Activated CD8-positive, alpha-beta memory T cell treated with anti-CD3 and anti-CD28 coated beads, Interleukin-2, amount 10 ng/mL, durations not matched to agents 7 days and 5 days (primary cell): ENCODE results near the gene RNPEPL1. TPM values are rescaled to one million over a fixed set of nuclear protein-coding genes. Genes with fewer than 3 reads are reported as not detected.
A peak's percentile ranks its signal among the peaks of the same experiment; 100 is the strongest.

Experiments
- ATAC-seq: fragments of 150-1000 bp; cut with Tn5 transposase; one replicate; pipeline ENCODE4 v1.10.0; 2021; ENCODE audit warnings: moderate library complexity
- CTCF ChIA-PET: fragments of 350-600 bp; sonication (Branson Sonifier 250); formaldehyde crosslinking; loops from one replicate; lab custom pipeline; 2021; ENCODE audit warnings: antibody characterized with exemption; lab: Charles Lee
- DNase-seq: peaks from one replicate; pipeline ENCODE4 v3.0.0-alpha.2; 2020
- H3K27ac Mint-ChIP-seq: one replicate; pipeline ENCODE4 v1.8.0; 2021; ENCODE audit warnings: mild to moderate bottlenecking, mixed read lengths
- H3K27me3 Mint-ChIP-seq: one replicate; pipeline ENCODE4 v1.8.0; 2021; ENCODE audit warnings: mixed read lengths
- H3K36me3 Mint-ChIP-seq: one replicate; pipeline ENCODE4 v1.8.0; 2021; ENCODE audit warnings: mild to moderate bottlenecking, mixed read lengths
- H3K4me1 Mint-ChIP-seq: one replicate; pipeline ENCODE4 v1.8.0; 2021; ENCODE audit warnings: mixed read lengths
- H3K4me3 Mint-ChIP-seq: one replicate; pipeline ENCODE4 v1.8.0; 2021; ENCODE audit warnings: mild to moderate bottlenecking, moderate library complexity, mixed read lengths
- H3K9me3 Mint-ChIP-seq: one replicate; pipeline ENCODE4 v1.8.0; 2022; ENCODE audit warnings: low read depth, mixed read lengths
- total RNA-seq, 2 experiments: library from RNA; stranded (reverse); gene quantifications; one replicate each; pipeline ENCODE4 v1.2.3, GENCODE V29; 2021

Gene RNPEPL1
- total RNA-seq, 2 experiments from 2014 or later = 101 to 152 TPM

DNA sequence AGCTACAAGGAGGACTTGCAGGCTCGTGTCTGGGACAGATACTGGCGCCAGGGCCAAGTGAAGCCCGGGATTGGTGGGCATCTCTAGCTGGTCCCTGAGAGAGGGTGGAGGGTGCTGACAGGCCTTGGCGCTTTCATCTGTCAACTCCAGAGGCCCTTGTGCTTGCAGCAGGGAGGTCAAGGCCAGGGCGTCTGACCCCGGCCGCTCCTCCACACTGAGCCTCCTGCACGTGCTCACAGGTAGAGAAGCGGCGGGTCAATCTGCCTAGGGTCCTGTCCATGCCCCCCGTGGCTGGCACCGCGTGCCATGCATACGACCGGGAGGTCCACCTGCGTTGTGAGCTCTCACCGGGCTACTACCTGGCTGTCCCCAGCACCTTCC, 27.8 kb downstream of the RNPEPL1 start:
- ATAC-seq = no peak
- CTCF ChIA-PET = interaction anchor here (0.9 to 1.4 kb wide), 5 partner anchors 10 to 108 kb away, joined by 3 to 4 read pairs (median 3); partner anchors contain the start of gene GPR35
- Mint-ChIP-seq H3K36me3 (peaks cover 2% of the 10 kb centered on the region), H3K9me3 (no peaks in the 10 kb centered on the region), H3K4me1 (peaks cover 5% of the 10 kb centered on the region), H3K27me3 (no peaks in the 10 kb centered on the region), H3K4me3 (no peak overlapping the region), H3K27ac (peak overlapping the region; percentile 60)
- no peak for DNase-seq

DNA sequence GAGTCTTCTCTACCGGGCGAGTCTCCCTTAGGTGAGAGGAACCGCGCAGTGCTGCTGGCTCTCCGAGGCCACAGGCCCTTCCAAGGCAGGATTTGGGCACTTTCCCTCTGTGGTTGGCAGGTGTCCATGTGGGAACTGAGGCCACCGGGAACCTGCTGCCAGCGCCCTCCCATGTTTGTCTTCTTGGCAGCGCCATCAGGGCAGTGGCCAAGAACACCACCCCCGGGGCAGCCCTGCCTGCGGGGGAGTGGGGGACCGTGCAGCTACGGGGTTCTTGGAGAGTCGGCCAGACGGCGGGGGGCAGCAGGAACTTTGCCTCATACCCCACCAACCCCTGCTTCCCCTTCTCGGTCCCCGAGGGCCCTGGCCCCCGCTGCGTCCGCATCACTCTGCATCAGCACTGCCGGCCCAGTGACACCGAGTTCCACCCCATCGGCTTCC, 28.2 kb downstream of the RNPEPL1 start:
- CTCF ChIA-PET = interaction anchor here (0.9 to 1.4 kb wide), 5 partner anchors 9 to 107 kb away, joined by 3 to 4 read pairs (median 3); partner anchors contain the start of gene GPR35
- no peaks in the 10 kb centered on the region for H3K27me3 Mint-ChIP-seq
- ATAC-seq = no peak

DNA sequence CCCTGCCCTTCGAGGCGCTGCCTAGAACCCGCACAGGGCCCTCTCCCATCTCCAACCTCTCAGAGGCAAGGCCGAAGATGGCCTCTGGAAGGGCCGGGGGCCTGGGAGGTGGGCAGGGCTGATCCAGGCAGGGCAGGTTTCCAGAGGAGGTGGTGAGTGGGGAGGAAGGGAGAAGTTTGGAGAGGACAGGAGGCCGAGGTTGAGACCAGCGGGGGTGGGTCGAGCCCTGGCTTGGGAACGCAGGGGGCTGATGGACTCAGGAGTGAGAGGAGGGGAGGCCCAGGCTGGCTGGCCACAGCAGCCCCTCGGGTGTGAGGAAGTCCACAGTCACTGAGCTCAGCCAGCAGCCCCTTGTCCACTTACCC, 28.8 kb downstream of the RNPEPL1 start:
- Mint-ChIP-seq H3K9me3 (no peaks in the 10 kb centered on the region), H3K4me1 (peaks cover 5% of the 10 kb centered on the region), H3K27ac (no peak overlapping the region), H3K27me3 (no peaks in the 10 kb centered on the region), H3K4me3 (no peak overlapping the region), H3K36me3 (peaks cover 2% of the 10 kb centered on the region)
- DNase-seq = no peak
- CTCF ChIA-PET = interaction anchor here (1.3 to 1.4 kb wide), 2 partner anchors 9 to 15 kb away, joined by 3 read pairs; no protein-coding TSS in a partner anchor
- ATAC-seq = no peak

More for the DNA sequence above, 28.2 kb downstream of the RNPEPL1 start:
- no peak for DNase-seq
- H3K9me3 Mint-ChIP-seq = no peaks in the 10 kb centered on the region
- no peak overlapping the region for H3K27ac Mint-ChIP-seq
- peaks cover 2% of the 10 kb centered on the region for H3K36me3 Mint-ChIP-seq
- H3K4me1 Mint-ChIP-seq = peaks cover 5% of the 10 kb centered on the region
- H3K4me3 Mint-ChIP-seq = no peak overlapping the region

DNA sequence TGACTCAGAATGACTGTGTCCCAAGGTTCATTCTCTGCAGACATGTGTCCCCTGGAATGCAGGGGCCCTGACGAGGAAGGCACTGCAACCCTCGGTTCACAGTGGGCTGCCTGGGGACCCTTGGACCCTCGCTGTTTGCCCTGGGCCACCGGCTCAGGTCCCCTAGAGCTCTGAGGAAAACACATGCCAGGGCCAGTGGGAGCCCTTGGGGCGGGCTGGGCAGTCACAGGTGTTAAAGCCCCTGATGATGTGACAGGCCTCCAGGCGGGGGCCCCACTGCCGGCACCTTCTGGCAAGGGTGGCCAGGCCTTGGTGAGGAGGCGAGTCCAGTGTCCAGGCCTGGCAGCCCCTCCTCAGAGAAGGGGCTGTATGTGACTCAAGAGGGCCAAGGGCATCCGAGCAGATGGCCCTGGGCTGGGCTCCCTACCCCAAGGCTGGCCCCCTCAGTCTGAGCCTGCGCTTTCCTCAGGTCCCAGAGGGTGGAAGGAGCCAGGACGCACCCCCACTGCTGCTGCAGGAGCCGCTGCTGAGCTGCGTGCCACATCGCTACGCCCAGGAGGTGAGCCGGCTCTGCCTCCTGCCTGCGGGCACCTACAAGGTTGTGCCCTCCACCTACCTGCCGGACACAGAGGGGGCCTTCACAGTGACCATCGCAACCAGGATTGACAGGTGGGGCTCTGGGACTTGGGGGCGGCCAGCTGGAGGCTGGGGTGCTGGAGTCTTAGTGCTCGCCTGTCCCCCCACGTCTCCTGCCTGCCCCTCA, 29.3 kb downstream of the RNPEPL1 start:
- Mint-ChIP-seq H3K27ac (no peak overlapping the region), H3K4me1 (peaks cover 5% of the 10 kb centered on the region)

DNA sequence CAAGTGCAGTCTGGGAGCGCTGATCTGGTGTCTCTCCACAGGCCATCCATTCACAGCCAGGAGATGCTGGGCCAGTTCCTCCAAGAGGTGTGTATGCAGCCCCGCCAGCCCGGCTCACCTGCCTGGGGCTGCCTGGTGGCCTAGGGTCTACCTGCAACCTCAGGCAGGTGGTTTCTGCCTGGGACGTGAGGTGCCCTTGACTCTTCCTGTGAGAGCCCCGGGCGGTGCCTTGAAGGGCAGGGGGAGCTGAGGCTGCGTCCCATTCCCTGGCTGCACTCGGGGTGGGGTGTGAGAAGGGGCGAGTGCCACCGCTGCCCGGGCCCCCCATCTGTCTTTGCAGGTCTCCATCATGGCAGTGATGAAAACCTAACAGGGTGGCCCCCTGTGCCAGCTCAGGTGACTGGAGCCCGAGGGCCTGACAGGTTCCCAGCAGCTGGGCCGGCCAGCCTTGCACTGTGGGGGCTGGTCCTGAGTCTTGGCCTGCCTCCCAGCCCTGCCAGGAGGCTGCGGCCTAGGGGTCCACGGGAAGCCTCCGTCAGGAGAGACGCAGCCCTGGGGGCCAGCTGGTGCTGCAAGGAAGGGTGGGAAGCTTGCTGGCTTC, 30.1 kb downstream of the RNPEPL1 start:
- H3K36me3 Mint-ChIP-seq = no peaks in the 10 kb centered on the region
- H3K4me3 Mint-ChIP-seq = no peak overlapping the region
- CTCF ChIA-PET = interaction anchor here (1.1 to 1.3 kb wide), 2 partner anchors 11 to 12 kb away, joined by 3 to 4 read pairs; partner anchors contain the start of gene CAPN10
- no peaks in the 10 kb centered on the region for H3K27me3 Mint-ChIP-seq
- no peak overlapping the region for H3K27ac Mint-ChIP-seq
- peaks cover 5% of the 10 kb centered on the region for H3K4me1 Mint-ChIP-seq
- no peak for ATAC-seq
- no peak for DNase-seq
- no peaks in the 10 kb centered on the region for H3K9me3 Mint-ChIP-seq

More for the DNA sequence above, 29.3 kb downstream of the RNPEPL1 start:
- no peaks in the 10 kb centered on the region for H3K27me3 Mint-ChIP-seq
- no peak for ATAC-seq
- no peak for DNase-seq
- peaks cover under 1% of the 10 kb centered on the region for H3K36me3 Mint-ChIP-seq
- H3K4me3 Mint-ChIP-seq = no peak overlapping the region
- CTCF ChIA-PET = interaction anchor here (1.3 to 1.4 kb wide), 2 partner anchors 8 to 14 kb away, joined by 3 read pairs; no protein-coding TSS in a partner anchor
- no peaks in the 10 kb centered on the region for H3K9me3 Mint-ChIP-seq

DNA sequence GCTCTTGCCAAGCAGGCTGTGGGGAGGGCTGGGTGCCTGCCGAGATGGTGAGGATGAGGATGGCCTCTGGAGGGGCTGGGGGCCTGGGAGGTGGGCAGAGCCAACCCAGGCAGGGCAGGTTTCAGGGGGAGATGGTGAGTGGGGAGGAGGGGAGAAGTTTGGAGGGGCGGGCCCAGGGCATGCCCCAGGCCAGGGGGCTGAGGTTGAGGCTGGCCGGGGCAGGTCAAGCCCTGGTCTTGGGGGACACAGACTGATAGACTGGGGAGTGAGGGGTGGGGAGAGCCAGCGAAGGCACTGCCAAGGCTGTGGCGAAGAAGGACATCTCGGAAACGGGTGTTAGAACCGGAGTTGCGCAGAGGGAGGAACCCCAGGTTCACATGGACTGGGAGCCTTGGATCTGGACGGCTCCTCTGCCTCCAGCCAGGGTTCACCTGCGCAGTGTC, 30.9 kb downstream of the RNPEPL1 start:
- no peaks in the 10 kb centered on the region for H3K27me3 Mint-ChIP-seq
- no peaks in the 10 kb centered on the region for H3K36me3 Mint-ChIP-seq
- ATAC-seq = no peak
- peaks cover 5% of the 10 kb centered on the region for H3K4me1 Mint-ChIP-seq
- CTCF ChIA-PET = interaction anchor here (1.1 to 1.3 kb wide), 2 partner anchors 10 to 13 kb away, joined by 3 to 4 read pairs; partner anchors contain the start of gene CAPN10
- H3K9me3 Mint-ChIP-seq = no peaks in the 10 kb centered on the region
- no peak overlapping the region for H3K4me3 Mint-ChIP-seq
- H3K27ac Mint-ChIP-seq = peak overlapping the region; percentile 43
- DNase-seq = no peak

DNA sequence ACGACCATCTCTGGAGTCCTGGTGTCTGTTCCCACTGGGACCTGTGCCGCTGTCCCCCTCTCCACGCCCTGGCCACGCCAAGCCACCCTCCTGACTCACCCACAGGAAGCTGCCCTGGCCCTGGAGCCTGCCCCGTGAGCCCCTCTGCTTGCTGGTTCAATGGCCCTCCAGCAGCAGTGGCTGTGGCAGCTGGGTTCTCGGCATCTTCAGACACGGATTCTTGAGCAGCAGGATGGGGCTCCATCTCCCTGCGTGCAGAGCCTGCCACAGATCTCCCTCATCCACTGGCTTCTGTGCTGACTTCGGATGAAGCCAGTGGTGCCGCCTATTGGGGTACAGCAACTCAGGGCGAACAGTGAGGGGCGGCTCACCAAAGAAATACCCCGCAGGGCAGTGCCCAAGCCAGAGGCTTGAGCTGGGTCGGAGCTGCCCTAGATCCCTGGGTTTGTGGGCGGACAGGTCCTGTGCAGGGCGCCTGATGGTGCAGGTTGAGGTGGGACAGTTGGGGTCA, 32.2 kb downstream of the RNPEPL1 start:
- DNase-seq = no peak
- CTCF ChIA-PET = interaction anchor here (1.0 kb wide), 1 partner anchor 13 kb away, joined by 3 read pairs; no protein-coding TSS in a partner anchor
- H3K27ac Mint-ChIP-seq = no peak overlapping the region
- H3K27me3 Mint-ChIP-seq = no peaks in the 10 kb centered on the region
- ATAC-seq = no peak
- peaks cover 7% of the 10 kb centered on the region for H3K4me1 Mint-ChIP-seq
- H3K36me3 Mint-ChIP-seq = no peaks in the 10 kb centered on the region
- H3K9me3 Mint-ChIP-seq = no peaks in the 10 kb centered on the region
- H3K4me3 Mint-ChIP-seq = no peak overlapping the region

DNA sequence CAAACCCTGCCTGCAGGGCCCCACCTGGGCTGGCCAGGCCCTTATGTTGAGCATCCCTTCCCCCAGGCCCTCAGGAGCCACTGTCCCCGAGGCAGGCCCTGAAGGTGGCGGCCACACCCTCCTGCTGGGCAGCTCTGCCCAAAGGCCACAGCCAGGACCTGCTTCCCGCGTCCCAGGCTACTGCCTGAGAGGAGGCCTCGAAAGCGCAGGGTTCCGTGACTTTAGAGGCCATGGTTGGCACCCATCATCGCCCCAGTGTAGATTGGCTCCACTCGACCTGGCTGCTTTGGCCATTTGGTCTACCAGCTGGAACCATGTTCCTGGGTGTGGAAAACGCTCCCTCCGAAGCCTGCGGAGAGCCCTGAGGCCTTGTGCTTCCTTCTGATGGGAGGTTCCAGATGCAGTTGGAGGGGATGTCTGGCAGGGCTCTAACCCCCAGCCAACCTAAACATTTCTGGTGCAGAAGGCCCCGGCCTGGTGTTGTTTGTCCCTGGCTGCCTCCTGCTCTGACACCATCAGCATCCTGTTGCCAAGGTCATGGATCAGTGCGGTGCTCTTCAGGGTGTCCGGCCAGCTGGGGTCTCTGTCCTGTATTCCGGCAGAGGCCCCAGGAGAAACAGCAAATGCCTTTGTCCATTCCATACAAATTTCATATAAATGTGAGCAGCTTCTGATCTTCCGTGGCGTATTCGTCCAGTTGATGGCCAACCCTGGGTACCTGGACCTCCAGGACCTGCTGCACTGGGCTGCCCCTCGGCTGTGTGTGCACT, 33.0 kb downstream of the RNPEPL1 start:
- Mint-ChIP-seq H3K9me3 (no peaks in the 10 kb centered on the region), H3K36me3 (no peaks in the 10 kb centered on the region), H3K4me1 (peaks cover 2% of the 10 kb centered on the region), H3K27ac (no peak overlapping the region), H3K27me3 (no peaks in the 10 kb centered on the region), H3K4me3 (no peak overlapping the region)
- DNase-seq (no peak), ATAC-seq (no peak)
- CTCF ChIA-PET = interaction anchor here (1.0 kb wide), 1 partner anchor 14 kb away, joined by 3 read pairs; no protein-coding TSS in a partner anchor

DNA sequence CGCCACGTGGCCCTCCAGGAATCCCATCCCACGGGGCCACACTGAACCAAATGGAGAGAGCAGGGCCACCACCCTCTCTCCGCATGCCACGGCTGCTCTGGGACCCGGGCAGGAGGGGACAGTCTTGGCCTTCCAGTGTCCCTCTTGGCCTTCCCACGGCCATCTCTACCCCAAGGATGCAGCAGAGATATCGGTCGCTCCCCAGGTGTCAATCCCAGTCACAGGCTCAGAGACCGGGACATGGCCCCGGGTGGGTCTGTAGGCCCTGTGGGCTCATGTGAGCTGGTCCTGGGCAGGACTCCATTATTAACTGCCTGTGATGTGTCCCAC, 33.5 kb downstream of the RNPEPL1 start:
- no peak overlapping the region for H3K27ac Mint-ChIP-seq
- CTCF ChIA-PET = interaction anchor here (1.0 kb wide), 1 partner anchor 14 kb away, joined by 3 read pairs; no protein-coding TSS in a partner anchor
- H3K27me3 Mint-ChIP-seq = no peaks in the 10 kb centered on the region
- no peaks in the 10 kb centered on the region for H3K36me3 Mint-ChIP-seq
- ATAC-seq = no peak
- peaks cover 2% of the 10 kb centered on the region for H3K4me1 Mint-ChIP-seq
- DNase-seq = no peak
- H3K4me3 Mint-ChIP-seq = no peak overlapping the region
- H3K9me3 Mint-ChIP-seq = no peaks in the 10 kb centered on the region

DNA sequence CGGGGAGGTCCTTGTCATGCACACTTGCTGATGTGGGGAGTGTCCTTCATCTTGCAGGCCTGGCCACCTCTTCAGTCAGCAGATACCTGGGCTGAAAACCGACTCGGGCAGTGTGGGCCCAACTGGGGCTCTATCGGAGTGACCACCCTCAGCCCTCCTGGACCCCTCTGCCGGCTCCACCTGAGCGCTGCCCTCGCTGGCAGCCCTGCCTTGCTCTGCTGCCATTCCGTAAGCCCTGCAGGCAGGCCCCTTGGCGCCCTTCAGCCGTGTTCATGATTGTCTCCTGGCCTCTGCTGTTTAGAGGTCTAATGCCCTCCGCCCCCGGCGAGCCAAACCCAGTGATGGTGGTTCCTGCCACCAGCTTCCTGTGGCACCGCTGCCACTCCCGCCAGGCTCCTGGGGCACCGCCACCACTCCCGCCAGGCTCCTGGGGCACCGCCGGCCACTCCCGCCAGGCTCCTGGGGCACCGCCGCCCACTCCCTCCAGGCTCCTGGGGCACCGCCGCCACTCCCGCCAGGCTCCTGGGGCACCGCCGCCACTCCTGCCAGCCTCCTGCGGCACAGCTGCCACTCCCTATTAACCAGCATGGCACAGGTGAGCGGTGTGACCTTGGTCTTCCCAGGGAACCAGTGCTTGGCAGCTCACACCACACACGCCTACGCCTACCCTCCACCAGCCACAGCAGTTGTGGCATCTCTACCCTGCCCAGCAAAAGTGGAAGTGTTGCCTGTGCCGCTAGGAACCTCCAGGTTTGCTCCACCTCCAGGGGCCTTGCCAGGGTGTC, 34.2 kb downstream of the RNPEPL1 start:
- DNase-seq = no peak
- no peaks in the 10 kb centered on the region for H3K36me3 Mint-ChIP-seq
- peaks cover 2% of the 10 kb centered on the region for H3K4me1 Mint-ChIP-seq
- CTCF ChIA-PET = no interaction called here
- no peak overlapping the region for H3K27ac Mint-ChIP-seq
- ATAC-seq = no peak
- no peak overlapping the region for H3K4me3 Mint-ChIP-seq
- no peaks in the 10 kb centered on the region for H3K9me3 Mint-ChIP-seq
- no peaks in the 10 kb centered on the region for H3K27me3 Mint-ChIP-seq

DNA sequence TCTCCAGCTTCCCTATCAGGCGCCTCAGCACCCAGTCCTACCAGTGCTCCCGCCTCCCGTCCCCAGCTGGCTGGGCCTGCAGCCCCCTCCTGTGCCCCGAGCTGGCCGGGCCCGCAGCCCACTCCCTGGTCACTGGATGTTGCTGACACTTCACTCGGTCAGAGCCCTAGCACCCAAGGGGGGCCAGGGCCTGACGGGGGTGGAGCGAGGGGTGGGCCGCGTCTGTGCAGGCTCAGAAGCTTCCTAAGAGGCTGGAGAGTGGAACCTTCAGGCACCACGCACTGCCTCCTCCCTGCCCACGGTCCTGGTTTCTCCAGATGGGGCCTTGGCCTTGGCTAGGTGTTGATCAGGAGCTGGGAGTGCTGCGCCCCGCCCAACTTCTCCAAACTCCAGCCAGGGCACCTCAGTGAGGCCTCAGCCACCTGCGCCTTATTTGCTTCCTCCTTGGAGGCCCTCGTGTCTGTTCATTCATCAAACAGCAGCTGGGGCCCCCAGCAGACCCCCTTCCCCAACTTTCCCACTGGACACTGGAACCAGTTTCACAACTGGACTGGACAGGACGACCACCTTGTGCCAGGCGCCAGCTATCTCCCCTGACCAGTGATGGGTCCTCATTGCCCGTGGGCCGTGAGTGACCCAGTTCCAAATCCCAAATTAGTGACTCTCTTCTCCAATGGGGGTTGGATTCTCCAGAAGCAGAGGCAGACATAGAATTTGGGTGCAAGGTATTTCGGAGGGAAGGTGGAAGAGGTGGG, 35.0 kb downstream of the RNPEPL1 start:
- Mint-ChIP-seq H3K9me3 (no peaks in the 10 kb centered on the region), H3K36me3 (no peaks in the 10 kb centered on the region), H3K27ac (no peak overlapping the region), H3K4me3 (no peak overlapping the region), H3K4me1 (peaks cover 5% of the 10 kb centered on the region), H3K27me3 (no peaks in the 10 kb centered on the region)
- CTCF ChIA-PET = interaction anchor here (1.4 kb wide), 1 partner anchor 23 kb away, joined by 3 read pairs; no protein-coding TSS in a partner anchor
- ATAC-seq = no peak
- no peak for DNase-seq

DNA sequence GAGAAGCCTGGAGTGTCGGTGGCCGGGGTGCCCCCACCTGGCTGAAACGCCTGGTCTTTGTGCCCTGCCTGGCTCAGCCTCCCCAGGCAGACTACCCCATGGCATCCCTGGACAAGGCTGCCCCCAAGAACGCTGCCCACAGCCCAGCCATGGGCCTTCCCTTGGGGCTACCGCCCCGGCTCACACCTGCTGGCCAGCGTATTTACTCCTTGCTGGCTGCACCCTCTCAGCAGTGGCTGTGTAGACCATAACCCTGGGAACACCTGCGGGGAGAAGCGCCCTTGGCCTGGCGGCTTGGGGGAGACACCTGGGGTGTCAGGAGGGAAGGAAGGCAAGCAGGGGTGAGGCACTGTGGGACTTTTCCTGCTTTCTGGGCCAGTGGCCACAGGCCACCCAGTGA, 35.6 kb downstream of the RNPEPL1 start:
- Mint-ChIP-seq H3K27ac (no peak overlapping the region), H3K27me3 (no peaks in the 10 kb centered on the region), H3K36me3 (no peaks in the 10 kb centered on the region), H3K4me1 (peaks cover 6% of the 10 kb centered on the region), H3K4me3 (no peak overlapping the region), H3K9me3 (no peaks in the 10 kb centered on the region)
- CTCF ChIA-PET = interaction anchor here (1.4 kb wide), 1 partner anchor 23 kb away, joined by 3 read pairs; no protein-coding TSS in a partner anchor
- ATAC-seq (no peak), DNase-seq (no peak)
